Natural killer cell treated with Interleukin-12 subunit alpha and Interleukin-12 subunit beta and Interleukin-15 and Interleukin-18, amount 100 ng/mL, for 72 hours (primary cell): ENCODE results near the gene APBA2. TPM values are rescaled to one million over a fixed set of nuclear protein-coding genes. Genes with fewer than 3 reads are reported as not detected.

Experiments used
- ATAC-seq, 2 donors: fragments of 150-1000 bp; cut with Tn5 transposase in 1 of 2; sonication (Bioruptor Pico), chemical (Tn5 transposase) in 1 of 2; 2 replicates each; pipeline ENCODE4 v1.10.0; 2021
- DNase-seq: peaks from one replicate; pipeline ENCODE4 v3.0.0; 2022; ENCODE audit warnings: low spot score
- H3K27ac Mint-ChIP-seq, 2 donors: 1 replicate in 1 of 2; 2 replicates in 1 of 2; pipeline ENCODE4 v1.8.0; 2022; ENCODE audit warnings: mixed read lengths in 2 of 2, mild to moderate bottlenecking in 1 of 2, moderate library complexity in 1 of 2
- H3K27me3 Mint-ChIP-seq, 2 donors: 1 replicate in 1 of 2; 2 replicates in 1 of 2; pipeline ENCODE4 v1.8.0; 2022; ENCODE audit warnings: mixed read lengths in 2 of 2
- H3K36me3 Mint-ChIP-seq: one replicate; pipeline ENCODE4 v1.8.0; 2022; ENCODE audit warnings: mixed read lengths
- H3K4me1 Mint-ChIP-seq, 2 donors: 1 replicate in 1 of 2; 2 replicates in 1 of 2; pipeline ENCODE4 v1.8.0; 2022; ENCODE audit warnings: low read depth in 2 of 2, mixed read lengths in 2 of 2, mild to moderate bottlenecking in 1 of 2
- H3K4me3 Mint-ChIP-seq: one replicate; pipeline ENCODE4 v1.8.0; 2022; ENCODE audit warnings: mixed read lengths
- H3K9me3 Mint-ChIP-seq: 2 replicates; pipeline ENCODE4 v1.8.0; 2022; ENCODE audit warnings: mixed read lengths
- total RNA-seq, 2 donors: library from RNA; stranded (reverse); gene quantifications; one replicate each; pipeline ENCODE4 v1.2.3, GENCODE V29; 2022

APBA2 gene
- total RNA-seq, 2 donors from 2014 or later: 6.0 to 19.4 TPM

GRCh38 chr15:29089731-29090616, 204.2 kb downstream of the APBA2 start:
- peak; percentile 73 for DNase-seq
- no peaks in the 10 kb centered on the region for H3K36me3 Mint-ChIP-seq
- no peaks in the 10 kb centered on the region for H3K9me3 Mint-ChIP-seq

GRCh38 chr15:29090617-29091466, 205.1 kb downstream of the APBA2 start:
- Mint-ChIP-seq H3K4me1 (peaks cover 26 to 46% of the 10 kb centered on the region in 2 donors), H3K36me3 (no peaks in the 10 kb centered on the region), H3K27ac (peak overlapping the region; percentile 86 to 94), H3K4me3 (peak overlapping the region; percentile 72), H3K27me3 (no peaks in the 10 kb centered on the region), H3K9me3 (no peaks in the 10 kb centered on the region)
- DNase-seq (no peak), ATAC-seq (peak; percentile 57 to 63)

More at GRCh38 chr15:29089731-29090616, 204.2 kb downstream of the APBA2 start:
- H3K4me3 Mint-ChIP-seq: peak overlapping the region; percentile 72
- ATAC-seq: peak; percentile 86 to 87
- H3K27ac Mint-ChIP-seq: peak overlapping the region; percentile 86 to 94
- H3K4me1 Mint-ChIP-seq: peaks cover 26 to 46% of the 10 kb centered on the region in 2 donors
- no peaks in the 10 kb centered on the region for H3K27me3 Mint-ChIP-seq

GRCh38 chr15:29091666-29092065, 205.9 kb downstream of the APBA2 start:
- no peaks in the 10 kb centered on the region for H3K27me3 Mint-ChIP-seq
- H3K9me3 Mint-ChIP-seq: no peaks in the 10 kb centered on the region
- H3K27ac Mint-ChIP-seq: peak overlapping the region; percentile 86 to 94
- peaks cover 26 to 46% of the 10 kb centered on the region in 2 donors for H3K4me1 Mint-ChIP-seq
- no peaks in the 10 kb centered on the region for H3K36me3 Mint-ChIP-seq
- no peak overlapping the region for H3K4me3 Mint-ChIP-seq
- ATAC-seq: no peak
- no peak for DNase-seq

- Mint-ChIP-seq H3K36me3 (no peaks in the 10 kb centered on the region), H3K27ac (no peak overlapping the region), H3K27me3 (no peaks in the 10 kb centered on the region), H3K4me1 (peaks cover 26 to 43% of the 10 kb centered on the region in 2 donors), H3K4me3 (no peak overlapping the region), H3K9me3 (no peaks in the 10 kb centered on the region)
- ATAC-seq: no peak
- no peak for DNase-seq
Measured at GRCh38 chr15:29092376-29093064, 206.7 kb downstream of the APBA2 start.

GRCh38 chr15:29093065-29093435, 207.3 kb downstream of the APBA2 start:
- Mint-ChIP-seq H3K27ac (no peak overlapping the region), H3K36me3 (no peaks in the 10 kb centered on the region), H3K9me3 (no peaks in the 10 kb centered on the region), H3K4me3 (no peak overlapping the region), H3K4me1 (peaks cover 21 to 38% of the 10 kb centered on the region in 2 donors), H3K27me3 (no peaks in the 10 kb centered on the region)
- DNase-seq: no peak
- no peak for ATAC-seq

- ATAC-seq (no peak), DNase-seq (no peak)
- peaks cover 14 to 30% of the 10 kb centered on the region in 2 donors for H3K4me1 Mint-ChIP-seq
- H3K4me3 Mint-ChIP-seq: no peak overlapping the region
- peak overlapping the region in 1 of 2 donors; percentile 64 for H3K27ac Mint-ChIP-seq
- H3K27me3 Mint-ChIP-seq: no peaks in the 10 kb centered on the region
- no peaks in the 10 kb centered on the region for H3K36me3 Mint-ChIP-seq
- no peaks in the 10 kb centered on the region for H3K9me3 Mint-ChIP-seq
Measured at GRCh38 chr15:29093696-29094343, 208.0 kb downstream of the APBA2 start.

- Mint-ChIP-seq H3K27ac (peak overlapping the region in 1 of 2 donors; percentile 64), H3K36me3 (no peaks in the 10 kb centered on the region), H3K27me3 (no peaks in the 10 kb centered on the region), H3K9me3 (no peaks in the 10 kb centered on the region), H3K4me3 (no peak overlapping the region), H3K4me1 (peaks cover 8 to 23% of the 10 kb centered on the region in 2 donors)
- DNase-seq (no peak), ATAC-seq (no peak)
Measured at GRCh38 chr15:29094711-29095110, 208.9 kb downstream of the APBA2 start.

GRCh38 chr15:29095746-29096145, 210.0 kb downstream of the APBA2 start:
- no peak for DNase-seq
- Mint-ChIP-seq H3K9me3 (no peaks in the 10 kb centered on the region), H3K4me1 (peaks cover 0 to 13% of the 10 kb centered on the region in 2 donors), H3K27me3 (no peaks in the 10 kb centered on the region), H3K4me3 (no peak overlapping the region), H3K27ac (no peak overlapping the region), H3K36me3 (no peaks in the 10 kb centered on the region)
- no peak for ATAC-seq

- Mint-ChIP-seq H3K4me1 (peaks cover 0 to 9% of the 10 kb centered on the region in 2 donors), H3K27me3 (no peaks in the 10 kb centered on the region), H3K4me3 (no peak overlapping the region), H3K9me3 (no peaks in the 10 kb centered on the region), H3K27ac (no peak overlapping the region), H3K36me3 (no peaks in the 10 kb centered on the region)
- ATAC-seq (no peak), DNase-seq (no peak)
Measured at GRCh38 chr15:29097168-29097567, 211.4 kb downstream of the APBA2 start.

GRCh38 chr15:29097971-29098370, 212.2 kb downstream of the APBA2 start:
- ATAC-seq (no peak), DNase-seq (no peak)
- Mint-ChIP-seq H3K4me1 (peaks cover 0 to 9% of the 10 kb centered on the region in 2 donors), H3K27me3 (no peaks in the 10 kb centered on the region), H3K27ac (no peak overlapping the region), H3K36me3 (no peaks in the 10 kb centered on the region), H3K9me3 (no peaks in the 10 kb centered on the region), H3K4me3 (no peak overlapping the region)

- ATAC-seq (no peak), DNase-seq (no peak)
- Mint-ChIP-seq H3K27me3 (no peaks in the 10 kb centered on the region), H3K27ac (no peak overlapping the region), H3K4me3 (no peak overlapping the region), H3K9me3 (no peaks in the 10 kb centered on the region), H3K36me3 (no peaks in the 10 kb centered on the region), H3K4me1 (peaks cover 0 to 9% of the 10 kb centered on the region in 2 donors)
Measured at GRCh38 chr15:29098652-29099051, 212.9 kb downstream of the APBA2 start.

GRCh38 chr15:29099131-29099880, 213.5 kb downstream of the APBA2 start:
- no peak for DNase-seq
- H3K27me3 Mint-ChIP-seq: no peaks in the 10 kb centered on the region
- peak overlapping the region in 1 of 2 donors; percentile 21 for H3K27ac Mint-ChIP-seq
- no peak overlapping the region for H3K4me3 Mint-ChIP-seq
- H3K36me3 Mint-ChIP-seq: no peaks in the 10 kb centered on the region
- ATAC-seq: no peak
- peaks cover 0 to 8% of the 10 kb centered on the region in 2 donors for H3K4me1 Mint-ChIP-seq
- no peaks in the 10 kb centered on the region for H3K9me3 Mint-ChIP-seq
